ENCODE results near the gene HAX1.

DNA sequence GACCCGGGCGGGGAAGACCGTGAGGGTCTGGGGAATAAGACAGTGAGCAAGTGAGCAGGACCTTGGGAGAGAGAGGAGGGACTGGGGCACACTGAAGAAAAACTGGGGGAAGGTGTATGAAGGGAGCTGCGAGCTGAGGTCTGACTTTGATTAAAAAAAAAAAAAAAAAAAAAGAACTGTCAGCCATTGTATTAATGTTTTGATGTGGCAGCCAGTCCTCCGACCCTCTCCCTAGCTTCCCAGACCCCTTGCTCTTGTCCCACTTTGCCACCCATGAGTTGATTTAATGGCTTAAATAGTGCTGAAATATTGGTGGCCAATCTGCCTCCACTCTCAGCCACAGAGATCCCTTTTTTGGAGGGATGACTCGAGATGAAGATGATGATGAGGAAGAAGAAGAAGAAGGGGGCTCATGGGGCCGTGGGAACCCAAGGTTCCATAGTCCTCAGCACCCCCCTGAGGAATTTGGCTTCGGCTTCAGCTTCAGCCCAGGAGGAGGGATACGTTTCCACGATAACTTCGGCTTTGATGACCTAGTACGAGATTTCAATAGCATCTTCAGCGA, 652 bp downstream of the HAX1 start:
- TF ChIP-seq, protein P1, sequence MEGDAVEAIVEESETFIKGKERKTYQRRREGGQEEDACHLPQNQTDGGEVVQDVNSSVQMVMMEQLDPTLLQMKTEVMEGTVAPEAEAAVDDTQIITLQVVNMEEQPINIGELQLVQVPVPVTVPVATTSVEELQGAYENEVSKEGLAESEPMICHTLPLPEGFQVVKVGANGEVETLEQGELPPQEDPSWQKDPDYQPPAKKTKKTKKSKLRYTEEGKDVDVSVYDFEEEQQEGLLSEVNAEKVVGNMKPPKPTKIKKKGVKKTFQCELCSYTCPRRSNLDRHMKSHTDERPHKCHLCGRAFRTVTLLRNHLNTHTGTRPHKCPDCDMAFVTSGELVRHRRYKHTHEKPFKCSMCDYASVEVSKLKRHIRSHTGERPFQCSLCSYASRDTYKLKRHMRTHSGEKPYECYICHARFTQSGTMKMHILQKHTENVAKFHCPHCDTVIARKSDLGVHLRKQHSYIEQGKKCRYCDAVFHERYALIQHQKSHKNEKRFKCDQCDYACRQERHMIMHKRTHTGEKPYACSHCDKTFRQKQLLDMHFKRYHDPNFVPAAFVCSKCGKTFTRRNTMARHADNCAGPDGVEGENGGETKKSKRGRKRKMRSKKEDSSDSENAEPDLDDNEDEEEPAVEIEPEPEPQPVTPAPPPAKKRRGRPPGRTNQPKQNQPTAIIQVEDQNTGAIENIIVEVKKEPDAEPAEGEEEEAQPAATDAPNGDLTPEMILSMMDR (IDR thresholded peaks at IDR 0.05): no peak
- TF ChIP-seq POLR2AphosphoS5 (IDR thresholded peaks at IDR 0.05) (no peak), POLR2A (IDR thresholded peaks at IDR 0.05) (no peak)
